Measurements from ENCODE around the gene UGT1A7. TPM values are rescaled to one million over a fixed set of nuclear protein-coding genes. Genes with fewer than 3 reads are reported as not detected.

UGT1A7 gene
- total RNA-seq, 1 experiment from 2014 or later = not detected

- ChIA-PET POLR2A (interaction anchor here (0.6 kb wide), 1 partner anchor 24 kb away, joined by 3 read pairs; no protein-coding TSS in a partner anchor), CTCF (no interaction called here)
- Mint-ChIP-seq H3K4me3 (ENCODE audit: unreplicated experiment) (no peak overlapping the region), H3K4me1 (ENCODE audit: insufficient read depth, unreplicated experiment) (no peaks in the 10 kb centered on the region), H3K9me3 (ENCODE audit: unreplicated experiment) (peaks cover 31% of the 10 kb centered on the region), H3K36me3 (ENCODE audit: insufficient read depth, unreplicated experiment) (no peaks in the 10 kb centered on the region), H3K27ac (ENCODE audit: low read depth, unreplicated experiment) (no peak overlapping the region), H3K27me3 (ENCODE audit: insufficient read depth, unreplicated experiment) (no peaks in the 10 kb centered on the region)
- intact Hi-C loops (cut with micrococcal nuclease) = no loop called here
- BruUV-seq (replicated peaks) = no TSS peak
- TF ChIP-seq, protein P1, sequence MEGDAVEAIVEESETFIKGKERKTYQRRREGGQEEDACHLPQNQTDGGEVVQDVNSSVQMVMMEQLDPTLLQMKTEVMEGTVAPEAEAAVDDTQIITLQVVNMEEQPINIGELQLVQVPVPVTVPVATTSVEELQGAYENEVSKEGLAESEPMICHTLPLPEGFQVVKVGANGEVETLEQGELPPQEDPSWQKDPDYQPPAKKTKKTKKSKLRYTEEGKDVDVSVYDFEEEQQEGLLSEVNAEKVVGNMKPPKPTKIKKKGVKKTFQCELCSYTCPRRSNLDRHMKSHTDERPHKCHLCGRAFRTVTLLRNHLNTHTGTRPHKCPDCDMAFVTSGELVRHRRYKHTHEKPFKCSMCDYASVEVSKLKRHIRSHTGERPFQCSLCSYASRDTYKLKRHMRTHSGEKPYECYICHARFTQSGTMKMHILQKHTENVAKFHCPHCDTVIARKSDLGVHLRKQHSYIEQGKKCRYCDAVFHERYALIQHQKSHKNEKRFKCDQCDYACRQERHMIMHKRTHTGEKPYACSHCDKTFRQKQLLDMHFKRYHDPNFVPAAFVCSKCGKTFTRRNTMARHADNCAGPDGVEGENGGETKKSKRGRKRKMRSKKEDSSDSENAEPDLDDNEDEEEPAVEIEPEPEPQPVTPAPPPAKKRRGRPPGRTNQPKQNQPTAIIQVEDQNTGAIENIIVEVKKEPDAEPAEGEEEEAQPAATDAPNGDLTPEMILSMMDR (IDR thresholded peaks at IDR 0.05; ENCODE audit: unreplicated experiment) = no peak
- DNase-seq (ENCODE audit: unreplicated experiment) = no peak
Measured at GRCh38 chr2:233779722-233780121, 98.0 kb downstream of the UGT1A7 start.

DNA sequence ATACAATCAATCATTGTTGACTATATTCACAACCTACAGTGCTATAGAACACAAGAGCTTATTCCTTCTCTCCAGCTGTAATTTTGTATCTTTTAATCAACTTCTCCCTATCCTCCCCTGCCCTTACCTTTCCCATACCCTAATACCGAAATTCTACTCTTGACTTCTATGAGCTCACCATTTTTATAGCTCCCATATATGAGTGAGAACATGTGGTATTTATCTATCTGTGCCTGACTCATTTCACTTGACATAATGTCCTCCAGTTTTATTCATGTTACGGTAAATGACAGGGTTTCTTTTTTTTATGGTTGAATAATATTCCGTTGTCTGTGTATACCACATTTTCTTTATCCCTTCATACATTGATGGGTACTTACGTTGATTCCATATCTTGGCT, 99.1 kb downstream of the UGT1A7 start:
- no peak overlapping the region for H3K27ac Mint-ChIP-seq (ENCODE audit: low read depth, unreplicated experiment)
- H3K9me3 Mint-ChIP-seq (ENCODE audit: unreplicated experiment) = peaks cover 24% of the 10 kb centered on the region
- BruUV-seq (replicated peaks) = no TSS peak
- no peak overlapping the region for H3K4me3 Mint-ChIP-seq (ENCODE audit: unreplicated experiment)
- no peak for DNase-seq (ENCODE audit: unreplicated experiment)
- TF ChIP-seq, protein P1 (IDR thresholded peaks at IDR 0.05; ENCODE audit: unreplicated experiment) = no peak
- H3K4me1 Mint-ChIP-seq (ENCODE audit: insufficient read depth, unreplicated experiment) = no peaks in the 10 kb centered on the region
- no peaks in the 10 kb centered on the region for H3K36me3 Mint-ChIP-seq (ENCODE audit: insufficient read depth, unreplicated experiment)
- ChIA-PET POLR2A (interaction anchor here (0.7 kb wide), 1 partner anchor 252 kb away, joined by 3 read pairs; no protein-coding TSS in a partner anchor), CTCF (no interaction called here)
- no peaks in the 10 kb centered on the region for H3K27me3 Mint-ChIP-seq (ENCODE audit: insufficient read depth, unreplicated experiment)
- intact Hi-C loops (cut with micrococcal nuclease) = no loop called here

DNA sequence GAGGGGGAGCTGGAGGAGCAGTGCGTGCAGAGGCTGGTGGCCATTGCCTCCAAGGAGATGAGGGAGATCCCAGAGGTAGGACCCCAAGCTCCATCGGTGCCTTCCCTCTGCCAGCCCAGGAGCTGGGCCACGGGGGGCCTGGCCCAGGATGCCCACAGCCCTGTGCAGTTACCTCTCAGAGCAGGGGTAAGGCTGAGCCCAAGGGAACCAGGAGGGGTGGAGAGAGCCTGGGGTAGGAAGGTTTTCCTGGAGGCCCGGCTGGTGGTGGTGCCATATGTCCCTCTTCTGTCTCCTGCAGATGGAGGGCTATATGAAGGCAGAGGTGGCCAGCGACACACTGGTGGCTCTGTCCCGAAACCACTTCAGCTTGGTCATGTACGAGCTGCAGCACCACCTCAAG, 107.9 kb downstream of the UGT1A7 start:
- no peaks in the 10 kb centered on the region for H3K36me3 Mint-ChIP-seq (ENCODE audit: insufficient read depth, unreplicated experiment)
- no peak for DNase-seq (ENCODE audit: unreplicated experiment)
- intact Hi-C loops (cut with micrococcal nuclease) = no loop called here
- CTCF ChIA-PET = no interaction called here
- no peak overlapping the region for H3K4me3 Mint-ChIP-seq (ENCODE audit: unreplicated experiment)
- no TSS peak for BruUV-seq (replicated peaks)
- H3K27me3 Mint-ChIP-seq (ENCODE audit: insufficient read depth, unreplicated experiment) = no peaks in the 10 kb centered on the region
- POLR2A ChIA-PET = no interaction called here
- H3K27ac Mint-ChIP-seq (ENCODE audit: low read depth, unreplicated experiment) = no peak overlapping the region
- TF ChIP-seq, protein P1 (IDR thresholded peaks at IDR 0.05; ENCODE audit: unreplicated experiment) = no peak
- peaks cover 13% of the 10 kb centered on the region for H3K9me3 Mint-ChIP-seq (ENCODE audit: unreplicated experiment)
- H3K4me1 Mint-ChIP-seq (ENCODE audit: insufficient read depth, unreplicated experiment) = no peaks in the 10 kb centered on the region

DNA sequence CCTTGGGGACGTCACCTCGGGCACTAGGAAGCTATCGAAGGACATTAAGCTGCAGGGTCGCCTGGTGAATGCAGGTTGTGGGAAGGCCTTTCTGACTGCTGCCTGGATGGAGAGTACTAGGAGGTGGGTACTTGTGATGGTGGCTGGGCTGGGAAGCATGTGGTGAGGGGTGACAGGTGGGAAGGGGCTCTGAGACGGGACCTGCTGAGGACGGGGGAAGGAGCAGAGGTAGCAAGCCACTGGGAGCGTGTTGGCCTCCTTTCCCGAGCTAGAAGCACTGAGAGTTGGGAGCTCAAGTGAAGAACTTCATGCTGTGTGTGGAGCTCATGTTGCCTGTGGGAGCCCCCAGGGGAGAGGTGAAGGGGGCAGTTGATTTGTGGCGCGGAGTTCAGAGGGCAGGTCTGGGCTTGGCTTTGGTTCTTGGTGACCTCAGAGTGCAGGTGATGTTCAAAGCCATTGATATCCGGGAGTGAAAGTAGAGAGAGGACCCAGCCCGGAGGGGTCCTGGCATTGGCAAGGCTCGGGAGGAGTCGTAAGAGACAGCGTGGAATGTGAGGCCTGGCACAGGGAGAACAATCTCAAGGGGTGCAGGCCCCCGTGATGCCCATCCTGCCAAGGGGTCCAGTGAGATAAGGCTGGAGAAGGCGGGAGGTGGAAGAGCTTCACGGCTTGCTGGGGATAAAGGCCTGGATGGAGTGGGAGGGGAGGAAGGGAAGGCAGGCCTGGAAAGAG, 109.6 kb downstream of the UGT1A7 start:
- no TSS peak for BruUV-seq (replicated peaks)
- H3K36me3 Mint-ChIP-seq (ENCODE audit: insufficient read depth, unreplicated experiment) = no peaks in the 10 kb centered on the region
- H3K4me1 Mint-ChIP-seq (ENCODE audit: insufficient read depth, unreplicated experiment) = no peaks in the 10 kb centered on the region
- ChIA-PET CTCF (interaction anchor here (0.6 kb wide), 1 partner anchor 184 kb away, joined by 4 read pairs; no protein-coding TSS in a partner anchor), POLR2A (no interaction called here)
- no peak overlapping the region for H3K4me3 Mint-ChIP-seq (ENCODE audit: unreplicated experiment)
- no peaks in the 10 kb centered on the region for H3K27me3 Mint-ChIP-seq (ENCODE audit: insufficient read depth, unreplicated experiment)
- peaks cover 6% of the 10 kb centered on the region for H3K9me3 Mint-ChIP-seq (ENCODE audit: unreplicated experiment)
- no peak for DNase-seq (ENCODE audit: unreplicated experiment)
- no peak overlapping the region for H3K27ac Mint-ChIP-seq (ENCODE audit: low read depth, unreplicated experiment)
- TF ChIP-seq, protein P1 (IDR thresholded peaks at IDR 0.05; ENCODE audit: unreplicated experiment) = no peak
- intact Hi-C loops (cut with micrococcal nuclease) = no loop called here
